OCI-LY3 (cell line): ENCODE data around the gene TTC13.

Experiments used
- CTCF ChIP-seq: fragments of 200-600, 300-600 bp; sonication (generic); IDR thresholded peaks from 2 replicates; pipeline ENCODE4 v1.5.1; 2014; ENCODE audit warnings: antibody characterized with exemption, low read length, low read depth
- EZH2phosphoT487 ChIP-seq: fragments of 200-600 bp; shearing (Covaris generic); IDR thresholded peaks from 2 replicates; pipeline ENCODE4 v1.6.1; 2018; ENCODE audit warnings: antibody characterized with exemption, mixed run types, low read depth

DNA sequence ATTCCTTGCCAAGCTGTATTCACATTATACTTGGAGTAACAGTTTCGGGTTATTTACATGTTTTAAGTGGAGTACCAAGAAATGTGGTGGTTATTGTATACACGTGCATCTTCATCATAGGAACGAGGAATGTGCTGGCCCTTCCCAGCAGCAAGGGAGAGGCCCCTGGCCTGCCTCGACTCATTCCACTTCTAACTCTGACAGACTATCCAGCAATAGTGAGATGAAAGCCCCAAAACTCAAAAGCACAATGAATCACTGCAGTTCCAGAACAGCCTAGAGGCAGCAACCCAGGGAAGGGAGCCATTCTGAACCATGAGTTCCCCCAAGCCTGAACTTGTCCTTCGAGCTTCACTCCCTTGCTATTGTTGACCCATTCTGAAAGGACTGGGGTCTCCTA, 38.3 kb upstream of the TTC13 start:
- TF ChIP-seq CTCF (no peak), EZH2phosphoT487 (no peak)
